ENCODE results near the gene PDE9A. TPM values are rescaled to one million over a fixed set of nuclear protein-coding genes. Genes with fewer than 3 reads are reported as not detected.

Gene PDE9A
- total RNA-seq, 1 donor from 2014 or later = 1.6 TPM

GRCh38 chr21:42775891-42776290 is 122.5 kb downstream of the PDE9A start:
- DNase-seq (ENCODE audit: low read depth) = no peak
- Histone ChIP-seq H3K27me3 (ENCODE audit: control insufficient read depth, insufficient read depth, low read length) (peaks cover 10% of the 10 kb centered on the region), H3K4me3 (ENCODE audit: low read depth, low read length) (no peak overlapping the region), H3K36me3 (ENCODE audit: control insufficient read depth, insufficient read depth, low read length) (no peaks in the 10 kb centered on the region)
- no peak for FAIRE-seq
- TF ChIP-seq, protein P1, sequence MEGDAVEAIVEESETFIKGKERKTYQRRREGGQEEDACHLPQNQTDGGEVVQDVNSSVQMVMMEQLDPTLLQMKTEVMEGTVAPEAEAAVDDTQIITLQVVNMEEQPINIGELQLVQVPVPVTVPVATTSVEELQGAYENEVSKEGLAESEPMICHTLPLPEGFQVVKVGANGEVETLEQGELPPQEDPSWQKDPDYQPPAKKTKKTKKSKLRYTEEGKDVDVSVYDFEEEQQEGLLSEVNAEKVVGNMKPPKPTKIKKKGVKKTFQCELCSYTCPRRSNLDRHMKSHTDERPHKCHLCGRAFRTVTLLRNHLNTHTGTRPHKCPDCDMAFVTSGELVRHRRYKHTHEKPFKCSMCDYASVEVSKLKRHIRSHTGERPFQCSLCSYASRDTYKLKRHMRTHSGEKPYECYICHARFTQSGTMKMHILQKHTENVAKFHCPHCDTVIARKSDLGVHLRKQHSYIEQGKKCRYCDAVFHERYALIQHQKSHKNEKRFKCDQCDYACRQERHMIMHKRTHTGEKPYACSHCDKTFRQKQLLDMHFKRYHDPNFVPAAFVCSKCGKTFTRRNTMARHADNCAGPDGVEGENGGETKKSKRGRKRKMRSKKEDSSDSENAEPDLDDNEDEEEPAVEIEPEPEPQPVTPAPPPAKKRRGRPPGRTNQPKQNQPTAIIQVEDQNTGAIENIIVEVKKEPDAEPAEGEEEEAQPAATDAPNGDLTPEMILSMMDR (IDR thresholded peaks at IDR 0.05; ENCODE audit: insufficient read depth, low read length, severe bottlenecking) = no peak

DNA sequence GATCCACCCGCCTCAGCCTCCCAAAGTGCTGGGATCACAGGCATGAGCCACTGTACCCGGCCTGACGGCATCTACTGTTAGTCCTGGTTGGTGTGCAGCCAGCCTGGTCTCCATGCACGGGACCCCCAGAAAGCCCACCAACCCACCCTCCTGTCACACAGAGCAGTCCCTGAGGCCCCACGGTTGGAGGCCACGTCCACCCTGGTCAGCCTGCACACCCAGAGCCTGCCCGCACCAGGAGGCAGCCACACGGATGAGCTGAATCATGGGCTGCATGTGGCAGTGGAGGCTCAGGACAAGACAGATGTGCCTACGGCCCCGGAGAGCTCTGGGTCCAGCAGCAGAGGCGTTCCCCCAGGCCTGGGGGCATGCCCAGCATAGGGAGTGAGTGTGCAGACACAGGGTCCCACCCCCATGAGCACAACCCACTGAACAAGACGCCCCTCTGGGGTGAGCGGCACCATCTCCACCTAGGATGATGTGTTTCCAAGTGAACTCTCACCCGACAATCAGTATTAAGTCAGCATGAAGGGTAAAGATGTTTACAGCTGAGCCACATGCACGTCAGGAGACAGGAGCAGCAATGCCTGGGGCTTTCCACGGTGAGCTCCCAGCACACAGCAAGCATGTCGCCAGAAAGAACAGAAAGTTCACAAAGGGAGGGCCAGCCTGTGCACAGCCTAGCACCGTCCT is 123.8 kb downstream of the PDE9A start:
- Histone ChIP-seq H3K36me3 (ENCODE audit: control insufficient read depth, insufficient read depth, low read length) (no peaks in the 10 kb centered on the region), H3K27me3 (ENCODE audit: control insufficient read depth, insufficient read depth, low read length) (peaks cover 15% of the 10 kb centered on the region), H3K4me3 (ENCODE audit: low read depth, low read length) (no peak overlapping the region)
- FAIRE-seq (no peak), DNase-seq (ENCODE audit: low read depth) (no peak)
- TF ChIP-seq, protein P1 (IDR thresholded peaks at IDR 0.05; ENCODE audit: insufficient read depth, low read length, severe bottlenecking) = no peak

DNA sequence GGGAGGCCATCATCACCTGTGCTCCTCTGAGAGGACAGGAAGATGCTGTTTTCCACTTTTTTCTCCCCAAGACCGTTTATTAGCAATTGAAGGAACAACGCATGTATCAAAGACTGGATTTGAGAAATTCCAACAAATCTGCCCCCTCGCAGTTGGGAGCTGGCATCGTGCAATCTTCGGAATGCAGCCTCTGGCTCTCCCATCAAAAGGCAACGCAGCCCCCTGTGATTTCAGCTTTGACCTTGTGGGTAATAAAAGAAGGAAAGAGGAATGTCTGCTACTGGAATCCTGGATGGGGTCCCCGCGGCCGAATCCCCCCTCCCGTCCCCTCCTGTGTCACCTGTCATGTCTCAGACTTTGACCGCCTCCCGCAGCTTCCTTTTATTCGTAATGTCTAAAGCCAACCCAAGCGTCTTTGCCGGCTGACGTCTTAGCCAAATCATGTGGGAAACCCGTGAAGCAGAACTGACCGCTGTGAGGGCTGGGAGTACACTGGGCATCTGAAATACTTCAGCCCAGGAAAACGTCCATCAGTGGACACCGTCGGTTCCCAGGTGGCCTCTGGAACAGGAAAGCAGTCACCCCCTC is 124.4 kb downstream of the PDE9A start:
- H3K4me3 ChIP-seq (ENCODE audit: low read depth, low read length) = no peak overlapping the region
- no peak for FAIRE-seq
- peaks cover 20% of the 10 kb centered on the region for H3K27me3 ChIP-seq (ENCODE audit: control insufficient read depth, insufficient read depth, low read length)
- no peaks in the 10 kb centered on the region for H3K36me3 ChIP-seq (ENCODE audit: control insufficient read depth, insufficient read depth, low read length)
- TF ChIP-seq, protein P1 (IDR thresholded peaks at IDR 0.05; ENCODE audit: insufficient read depth, low read length, severe bottlenecking) = no peak
- DNase-seq (ENCODE audit: low read depth) = no peak

DNA sequence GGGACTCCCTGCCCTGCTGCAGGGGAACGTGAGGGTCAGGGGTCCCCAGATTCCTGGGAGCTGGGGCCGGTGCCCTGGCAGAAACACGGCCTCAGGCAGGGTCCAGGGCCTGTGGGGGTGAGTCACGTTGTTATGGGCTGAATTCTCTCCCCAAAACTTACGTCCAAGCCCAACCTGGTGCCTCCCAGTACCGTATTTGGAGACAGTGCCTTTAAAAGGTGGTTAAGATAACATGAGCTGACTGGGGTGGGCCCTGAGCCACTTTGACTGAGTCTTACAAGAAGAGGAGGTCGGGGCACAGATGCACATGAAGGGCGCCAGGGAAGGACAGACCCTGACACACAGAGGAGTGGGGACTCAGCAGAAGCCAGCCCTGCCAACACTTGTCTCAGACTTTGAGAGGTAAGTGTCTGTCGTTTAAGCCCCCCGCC is 126.0 kb downstream of the PDE9A start:
- Histone ChIP-seq H3K4me3 (ENCODE audit: low read depth, low read length) (no peak overlapping the region), H3K27me3 (ENCODE audit: control insufficient read depth, insufficient read depth, low read length) (peaks cover 21% of the 10 kb centered on the region), H3K36me3 (ENCODE audit: control insufficient read depth, insufficient read depth, low read length) (no peaks in the 10 kb centered on the region)
- TF ChIP-seq, protein P1 (IDR thresholded peaks at IDR 0.05; ENCODE audit: insufficient read depth, low read length, severe bottlenecking) = no peak
- DNase-seq (ENCODE audit: low read depth) (no peak), FAIRE-seq (no peak)

DNA sequence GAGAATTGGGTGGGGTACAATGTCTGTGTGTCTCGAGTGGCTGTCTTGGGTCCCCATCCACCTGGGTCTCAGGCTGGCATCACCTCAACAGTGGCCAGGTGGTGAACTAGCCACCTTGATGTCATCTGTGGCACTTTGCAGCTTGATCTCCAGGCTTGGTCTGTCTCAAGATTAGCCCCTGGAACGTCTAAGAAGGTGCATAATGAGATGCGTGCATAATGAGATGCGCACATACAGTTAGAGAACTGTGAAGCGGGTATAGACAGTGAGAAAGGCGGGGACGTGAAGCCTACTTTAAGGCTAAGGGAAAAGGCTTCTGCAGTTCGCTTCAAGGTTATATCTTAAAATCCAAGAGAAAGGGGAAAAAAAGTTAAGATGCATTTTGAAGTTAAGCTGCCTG is 127.2 kb downstream of the PDE9A start:
- no peak overlapping the region for H3K4me3 ChIP-seq (ENCODE audit: low read depth, low read length)
- peaks cover 21% of the 10 kb centered on the region for H3K27me3 ChIP-seq (ENCODE audit: control insufficient read depth, insufficient read depth, low read length)
- DNase-seq (ENCODE audit: low read depth) = no peak
- TF ChIP-seq, protein P1 (IDR thresholded peaks at IDR 0.05; ENCODE audit: insufficient read depth, low read length, severe bottlenecking) = no peak
- peak; percentile 18 for FAIRE-seq
- H3K36me3 ChIP-seq (ENCODE audit: control insufficient read depth, insufficient read depth, low read length) = no peaks in the 10 kb centered on the region
